ENCODE data around the gene NAT9.

GRCh38 chr17:74810699-74811485 is 34.7 kb upstream of the NAT9 start:
- TF ChIP-seq CTCF (IDR thresholded peaks at IDR 0.05) (no peak), POLR2A (IDR thresholded peaks at IDR 0.05) (no peak)
